ENCODE data around the gene BOC.

BOC gene

DNA sequence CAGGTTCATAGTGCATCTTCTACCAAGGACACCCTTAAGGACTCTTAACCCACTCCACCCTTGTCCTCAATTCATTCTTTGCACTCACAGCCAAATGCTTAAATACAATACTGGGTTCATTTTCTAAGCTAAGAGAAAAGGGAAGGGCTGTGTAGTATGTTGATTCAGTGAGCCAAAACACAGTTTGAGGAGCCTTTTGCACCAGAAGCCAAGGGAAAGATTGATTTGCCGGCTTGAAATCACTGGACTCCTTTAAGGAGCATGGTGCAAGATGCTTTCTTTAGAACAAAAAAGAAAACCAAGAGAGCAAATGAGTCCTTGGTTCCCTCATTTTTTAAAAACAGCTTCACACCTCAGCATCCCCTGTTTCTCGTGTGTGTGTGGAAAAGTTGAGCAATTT, 47.8 kb downstream of the BOC start:
- DNase-seq (ENCODE audit: low spot score) = no peak
- in situ Hi-C loops (cut with MboI; ENCODE audit: low pct_unique_long_range_greater_than_20kb, low sequenced_read_pairs, unreplicated experiment) = no loop called here
- TF ChIP-seq, protein P1, sequence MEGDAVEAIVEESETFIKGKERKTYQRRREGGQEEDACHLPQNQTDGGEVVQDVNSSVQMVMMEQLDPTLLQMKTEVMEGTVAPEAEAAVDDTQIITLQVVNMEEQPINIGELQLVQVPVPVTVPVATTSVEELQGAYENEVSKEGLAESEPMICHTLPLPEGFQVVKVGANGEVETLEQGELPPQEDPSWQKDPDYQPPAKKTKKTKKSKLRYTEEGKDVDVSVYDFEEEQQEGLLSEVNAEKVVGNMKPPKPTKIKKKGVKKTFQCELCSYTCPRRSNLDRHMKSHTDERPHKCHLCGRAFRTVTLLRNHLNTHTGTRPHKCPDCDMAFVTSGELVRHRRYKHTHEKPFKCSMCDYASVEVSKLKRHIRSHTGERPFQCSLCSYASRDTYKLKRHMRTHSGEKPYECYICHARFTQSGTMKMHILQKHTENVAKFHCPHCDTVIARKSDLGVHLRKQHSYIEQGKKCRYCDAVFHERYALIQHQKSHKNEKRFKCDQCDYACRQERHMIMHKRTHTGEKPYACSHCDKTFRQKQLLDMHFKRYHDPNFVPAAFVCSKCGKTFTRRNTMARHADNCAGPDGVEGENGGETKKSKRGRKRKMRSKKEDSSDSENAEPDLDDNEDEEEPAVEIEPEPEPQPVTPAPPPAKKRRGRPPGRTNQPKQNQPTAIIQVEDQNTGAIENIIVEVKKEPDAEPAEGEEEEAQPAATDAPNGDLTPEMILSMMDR (IDR thresholded peaks at IDR 0.05; ENCODE audit: extremely low read depth, insufficient read depth, missing control alignments) = no peak

DNA sequence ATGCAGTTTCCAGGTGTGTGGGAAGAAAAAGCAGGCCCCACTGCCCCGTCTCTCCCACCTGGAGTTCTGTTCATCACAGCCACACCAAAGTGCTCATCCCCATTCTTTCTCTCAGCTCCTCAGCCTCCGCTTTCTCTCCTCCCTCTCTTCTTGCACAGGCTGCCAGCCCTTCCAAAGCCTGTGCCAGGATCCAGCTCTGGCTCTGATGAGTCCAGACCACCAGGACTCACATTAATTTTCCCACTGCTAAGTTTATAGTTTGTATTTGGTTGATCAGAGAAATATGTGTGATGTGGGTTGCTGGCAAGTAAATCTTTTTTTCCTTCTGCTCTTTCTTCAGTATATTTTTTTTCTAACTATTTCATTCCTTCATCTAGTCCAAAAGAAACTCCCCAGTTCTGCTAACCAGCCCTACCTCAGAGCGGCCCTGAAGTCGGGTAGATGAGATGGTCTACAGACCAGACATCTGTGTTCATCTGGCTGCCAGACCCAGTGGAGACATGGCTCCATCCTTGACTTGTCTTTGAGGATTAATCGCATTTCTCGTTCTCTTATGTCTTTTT, 49.8 kb downstream of the BOC start:
- TF ChIP-seq, protein P1 (IDR thresholded peaks at IDR 0.05; ENCODE audit: extremely low read depth, insufficient read depth, missing control alignments) = no peak
- no peak for DNase-seq (ENCODE audit: low spot score)
- in situ Hi-C loops (cut with MboI; ENCODE audit: low pct_unique_long_range_greater_than_20kb, low sequenced_read_pairs, unreplicated experiment) = no loop called here

DNA sequence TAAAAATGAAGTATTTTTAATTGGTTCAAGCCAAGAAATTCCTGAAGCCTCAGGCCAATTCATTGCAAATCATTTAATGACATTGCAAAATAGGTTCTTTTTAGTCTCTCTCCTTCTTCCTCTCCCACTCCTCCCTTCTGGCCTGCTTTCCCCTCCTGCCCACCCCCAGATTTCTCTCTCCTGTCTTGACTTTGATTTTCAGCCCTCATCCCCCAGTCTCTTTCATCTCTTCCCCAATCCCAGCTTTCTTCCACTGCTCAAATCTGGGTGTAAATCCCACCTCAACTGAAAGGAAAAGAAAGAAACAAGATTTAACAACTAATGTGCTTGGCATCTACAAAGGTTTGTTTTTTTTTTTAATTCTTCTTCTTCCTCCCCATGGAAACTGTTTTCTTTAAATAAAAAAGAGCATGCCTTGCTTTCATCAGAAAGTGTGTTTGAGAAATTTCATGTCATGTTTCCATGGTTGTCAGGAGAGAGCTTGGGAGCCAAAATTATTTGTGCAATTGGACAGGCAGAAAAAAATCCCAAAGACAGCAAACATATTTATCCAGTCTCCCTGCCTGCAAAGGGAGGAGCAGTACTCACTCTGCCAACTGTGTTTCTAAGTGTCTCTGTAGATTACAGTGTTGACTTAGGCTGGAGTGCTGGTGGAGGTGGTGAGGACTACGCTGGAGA, 50.4 kb downstream of the BOC start:
- TF ChIP-seq, protein P1 (IDR thresholded peaks at IDR 0.05; ENCODE audit: extremely low read depth, insufficient read depth, missing control alignments) = no peak

DNA sequence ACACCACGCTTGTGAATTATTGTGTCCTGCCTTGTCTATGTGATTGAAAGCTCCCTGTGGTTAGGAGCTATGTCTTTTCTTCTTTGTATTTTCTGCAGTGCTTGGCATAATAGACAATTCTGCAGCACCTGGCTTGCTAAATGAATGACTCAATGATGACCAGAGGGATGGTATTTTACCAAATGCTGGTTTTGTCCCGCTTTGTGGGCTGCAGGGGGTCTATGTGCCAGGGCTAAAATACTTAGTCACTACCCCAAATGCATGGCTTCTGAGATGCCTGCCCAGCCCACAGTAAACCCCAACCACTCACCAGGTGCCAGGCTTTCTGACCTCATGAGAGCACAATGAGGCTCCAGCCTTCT, 50.9 kb downstream of the BOC start:
- in situ Hi-C loops (cut with MboI; ENCODE audit: low pct_unique_long_range_greater_than_20kb, low sequenced_read_pairs, unreplicated experiment) = no loop called here
- TF ChIP-seq, protein P1 (IDR thresholded peaks at IDR 0.05; ENCODE audit: extremely low read depth, insufficient read depth, missing control alignments) = no peak

More for the DNA sequence above, 50.4 kb downstream of the BOC start:
- no peak for DNase-seq (ENCODE audit: low spot score)
- in situ Hi-C loops (cut with MboI; ENCODE audit: low pct_unique_long_range_greater_than_20kb, low sequenced_read_pairs, unreplicated experiment) = no loop called here

DNA sequence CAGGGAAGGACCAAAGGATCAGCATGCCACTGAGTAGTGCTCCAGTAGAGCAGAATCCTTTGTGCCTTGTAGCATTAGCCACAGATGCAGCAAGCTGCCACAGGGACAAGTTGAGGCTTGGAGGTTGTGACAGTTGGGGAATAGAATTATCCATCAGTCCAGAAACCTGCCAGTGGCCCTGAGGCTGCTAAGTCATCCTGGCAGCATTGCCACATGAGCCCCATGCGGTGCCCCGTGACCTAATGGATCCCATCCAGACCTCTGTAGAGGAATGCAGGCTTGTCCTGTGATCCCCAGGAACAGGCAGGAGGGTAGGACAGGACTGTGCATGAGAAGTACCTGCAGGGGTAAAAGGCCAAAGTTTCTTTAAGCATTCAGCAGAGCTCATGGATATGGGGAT, 51.7 kb downstream of the BOC start:
- in situ Hi-C loops (cut with MboI; ENCODE audit: low pct_unique_long_range_greater_than_20kb, low sequenced_read_pairs, unreplicated experiment) = no loop called here
- TF ChIP-seq, protein P1 (IDR thresholded peaks at IDR 0.05; ENCODE audit: extremely low read depth, insufficient read depth, missing control alignments) = no peak
- no peak for DNase-seq (ENCODE audit: low spot score)

More for the DNA sequence above, 50.9 kb downstream of the BOC start:
- DNase-seq (ENCODE audit: low spot score) = no peak

DNA sequence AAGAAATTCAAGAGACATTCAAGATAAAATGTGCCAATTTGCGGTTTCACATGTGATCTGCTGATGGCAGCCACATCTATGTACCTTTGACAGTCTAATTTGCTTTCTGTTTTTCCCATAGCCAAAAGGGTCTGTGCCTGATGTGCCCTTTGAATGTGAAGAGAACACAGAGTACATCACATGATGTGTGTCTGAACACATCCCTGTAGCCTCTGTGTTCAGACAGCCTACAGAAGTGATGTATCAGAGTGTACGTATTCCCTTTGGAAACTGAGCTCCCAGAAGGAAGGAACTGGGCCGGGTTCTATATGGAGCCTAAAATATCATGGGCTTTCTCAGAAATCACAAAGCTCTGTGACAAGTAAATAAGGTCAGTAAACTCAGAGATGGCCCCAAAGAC, 52.4 kb downstream of the BOC start:
- DNase-seq (ENCODE audit: low spot score) = no peak
- in situ Hi-C loops (cut with MboI; ENCODE audit: low pct_unique_long_range_greater_than_20kb, low sequenced_read_pairs, unreplicated experiment) = no loop called here
- TF ChIP-seq, protein P1 (IDR thresholded peaks at IDR 0.05; ENCODE audit: extremely low read depth, insufficient read depth, missing control alignments) = no peak
